ENCODE measurements around the gene CACNA1C.

CACNA1C gene

DNA sequence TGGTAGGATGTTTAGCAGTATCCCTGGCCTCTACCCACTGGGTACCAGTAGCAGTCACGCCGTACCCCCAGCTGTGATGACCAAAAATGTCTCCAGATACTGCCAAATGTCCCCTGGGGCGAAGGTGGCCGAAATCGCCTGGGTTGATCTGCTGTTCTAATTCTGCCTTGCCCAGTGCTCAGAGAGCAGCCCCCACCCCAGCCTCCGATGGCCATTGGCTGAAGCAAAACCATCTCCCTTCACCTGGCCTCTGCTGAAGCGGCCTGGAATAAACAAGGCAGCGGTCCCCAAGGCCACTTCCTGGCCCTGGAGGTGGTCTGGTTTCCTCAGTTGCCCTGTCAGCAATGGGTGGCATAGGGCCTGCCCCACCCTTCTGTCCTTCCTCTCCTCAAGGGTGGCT is 298.4 kb downstream of the CACNA1C start:
- DNase-seq = no peak

DNA sequence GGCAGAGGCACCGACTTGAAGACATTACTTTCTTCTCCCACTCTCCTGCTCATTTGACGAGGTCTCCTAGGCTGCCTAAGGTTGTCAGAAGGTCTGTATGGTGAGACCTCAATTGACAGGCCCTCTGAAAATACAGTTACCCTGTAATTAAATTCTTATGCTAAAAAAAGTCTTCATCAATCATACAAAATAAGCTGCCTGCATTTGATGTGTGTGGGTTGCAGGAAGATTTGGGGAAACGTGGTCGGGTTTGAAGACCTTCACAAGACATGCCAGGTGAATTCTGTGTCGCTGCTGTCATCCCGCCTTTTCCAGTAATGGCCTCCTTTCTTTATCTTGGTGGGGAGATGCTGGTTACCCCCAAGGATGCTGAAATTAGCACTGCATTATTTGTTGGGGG is 299.4 kb downstream of the CACNA1C start:
- DNase-seq = no peak

DNA sequence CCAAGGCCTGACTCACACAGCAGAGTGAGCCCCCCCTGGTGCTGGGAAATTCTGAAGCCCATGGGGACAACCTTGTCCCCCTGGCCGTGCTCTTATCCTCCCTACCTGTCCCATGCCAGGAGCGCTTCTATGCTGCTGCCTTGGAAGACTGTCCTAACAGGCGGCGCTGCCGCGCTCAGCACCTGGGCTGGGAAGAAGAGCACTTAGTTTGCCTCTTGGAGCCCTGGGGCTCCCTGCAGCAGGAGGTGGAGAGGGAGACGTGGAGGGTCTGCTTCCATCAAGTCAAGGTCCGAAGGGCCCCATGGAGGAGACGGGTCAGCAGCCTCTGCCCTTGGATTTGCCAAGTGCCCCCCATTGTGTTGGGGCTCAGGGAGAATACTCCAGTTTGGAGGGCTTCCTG is 300.5 kb downstream of the CACNA1C start:
- no peak for DNase-seq

DNA sequence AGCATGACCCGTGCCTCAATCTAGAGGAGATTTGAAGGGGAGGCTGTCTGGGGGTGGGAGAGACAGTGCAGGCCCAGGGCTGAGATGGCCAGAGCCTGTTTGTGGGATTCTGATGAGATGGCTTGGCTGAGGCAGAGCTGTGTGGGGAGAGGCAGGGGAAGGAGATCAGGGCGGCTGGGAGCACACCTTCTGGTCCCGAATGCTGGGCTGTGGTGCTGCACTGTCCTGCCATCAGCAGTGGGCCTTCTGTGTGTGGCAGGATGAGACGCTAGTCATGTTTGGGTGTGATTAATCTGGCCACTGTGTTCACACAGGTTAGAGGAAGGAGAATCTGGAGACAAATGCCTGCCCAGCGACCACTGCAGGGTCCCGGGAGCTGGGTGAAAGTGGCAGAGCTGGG is 300.9 kb downstream of the CACNA1C start:
- no peak for DNase-seq

DNA sequence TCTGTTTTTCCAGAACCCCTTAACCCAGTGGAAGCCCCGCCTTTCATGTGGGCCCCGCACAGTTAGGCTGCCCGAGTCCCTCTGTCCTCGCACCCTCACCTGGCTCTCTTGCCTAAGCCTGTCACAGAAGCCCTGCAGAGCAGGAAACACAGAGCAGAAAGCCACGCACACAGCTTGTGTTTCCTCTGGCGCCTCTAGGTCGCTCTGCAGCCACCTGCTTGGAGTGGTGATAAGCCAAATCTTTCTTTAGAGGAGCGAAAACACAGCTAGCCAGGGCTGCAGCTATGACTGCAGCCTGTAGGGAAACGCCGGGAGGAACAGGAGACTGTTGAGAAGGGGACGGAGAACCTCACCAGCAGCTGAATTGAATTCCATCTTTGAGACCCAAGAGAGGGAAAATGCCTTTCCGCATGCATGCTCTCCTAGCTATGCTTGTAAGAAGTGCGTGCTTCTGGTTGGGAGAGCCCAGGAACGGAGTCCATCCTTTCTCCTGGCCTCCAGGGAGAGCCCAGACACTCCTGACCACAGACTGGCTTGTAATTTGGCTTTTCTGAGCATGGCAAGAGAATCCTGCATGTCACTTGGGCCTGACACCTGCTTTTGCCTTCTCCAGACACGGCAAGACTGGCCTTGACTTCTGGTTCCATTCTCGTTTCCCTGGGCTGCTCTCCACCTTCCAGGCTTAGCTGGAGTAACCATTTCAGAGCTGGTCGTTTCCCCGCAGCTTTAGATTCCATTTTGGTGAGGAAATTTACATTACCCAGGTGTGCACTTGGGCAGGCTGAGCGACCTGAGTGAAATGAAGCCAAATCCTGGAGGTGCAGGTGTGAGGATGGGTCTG is 301.6 kb downstream of the CACNA1C start:
- no peak for DNase-seq

DNA sequence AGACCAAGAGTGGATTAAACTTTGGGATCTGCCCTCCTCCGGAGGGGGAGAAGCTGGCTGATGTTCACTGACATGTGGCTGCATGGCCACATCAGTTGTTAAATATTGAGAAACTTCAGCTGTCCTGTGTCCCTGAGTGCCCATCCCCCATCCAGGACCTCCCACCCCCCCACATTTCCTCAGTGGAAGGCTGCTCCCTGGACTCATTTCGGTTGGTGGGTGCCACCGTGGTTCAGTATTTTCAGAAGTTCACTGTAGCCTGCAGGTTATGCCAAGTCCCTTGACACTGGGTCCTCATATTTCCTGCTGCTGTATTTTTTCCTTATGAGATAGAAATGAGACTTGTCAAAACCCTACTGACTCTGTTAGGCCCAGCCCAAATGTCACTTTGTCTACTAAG is 302.4 kb downstream of the CACNA1C start:
- DNase-seq = no peak

DNA sequence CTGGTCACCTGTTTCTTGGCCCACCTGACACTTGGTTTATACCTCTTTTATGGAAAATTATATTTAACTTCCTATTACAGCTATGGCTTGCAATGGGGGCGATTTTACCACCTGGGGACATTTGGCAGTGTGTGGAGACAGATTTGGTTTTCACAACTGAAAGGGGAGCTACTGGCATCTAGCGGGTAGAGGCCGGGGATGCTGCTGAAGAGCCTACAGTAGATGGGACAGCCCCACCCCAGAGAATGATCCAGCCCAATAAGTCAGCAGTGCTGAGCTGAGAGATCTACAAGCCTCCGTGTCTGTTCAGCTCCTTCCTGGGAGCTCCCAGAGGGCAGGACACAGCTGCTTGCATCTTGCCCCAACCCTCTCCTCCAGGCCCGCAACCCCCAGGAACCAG is 302.8 kb downstream of the CACNA1C start:
- DNase-seq = no peak

DNA sequence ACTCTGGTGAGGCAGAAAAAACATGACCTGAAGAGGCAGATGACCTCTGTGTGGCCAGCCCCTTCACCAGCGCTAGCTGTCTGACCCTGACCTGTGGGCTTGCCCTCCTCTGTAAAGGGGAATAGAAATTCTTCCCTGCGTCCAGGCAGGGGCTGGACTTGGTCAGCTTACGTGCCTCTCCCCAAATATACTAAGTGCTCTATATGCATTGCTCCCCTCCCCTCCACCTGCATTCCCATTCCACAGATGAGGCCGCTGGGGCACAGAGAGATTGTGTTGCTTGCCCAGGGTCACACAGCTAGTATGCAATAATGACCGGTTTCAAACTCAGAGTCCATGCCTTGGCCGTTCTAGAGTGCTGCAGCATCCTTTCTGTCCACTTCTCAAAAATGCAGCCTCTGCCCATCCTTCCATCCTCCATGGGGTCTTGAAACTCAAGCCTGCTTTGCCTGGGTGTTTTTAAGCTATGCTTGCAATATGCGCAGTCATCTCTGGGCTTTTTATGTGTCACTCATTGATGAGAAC is 303.9 kb downstream of the CACNA1C start:
- DNase-seq = no peak

DNA sequence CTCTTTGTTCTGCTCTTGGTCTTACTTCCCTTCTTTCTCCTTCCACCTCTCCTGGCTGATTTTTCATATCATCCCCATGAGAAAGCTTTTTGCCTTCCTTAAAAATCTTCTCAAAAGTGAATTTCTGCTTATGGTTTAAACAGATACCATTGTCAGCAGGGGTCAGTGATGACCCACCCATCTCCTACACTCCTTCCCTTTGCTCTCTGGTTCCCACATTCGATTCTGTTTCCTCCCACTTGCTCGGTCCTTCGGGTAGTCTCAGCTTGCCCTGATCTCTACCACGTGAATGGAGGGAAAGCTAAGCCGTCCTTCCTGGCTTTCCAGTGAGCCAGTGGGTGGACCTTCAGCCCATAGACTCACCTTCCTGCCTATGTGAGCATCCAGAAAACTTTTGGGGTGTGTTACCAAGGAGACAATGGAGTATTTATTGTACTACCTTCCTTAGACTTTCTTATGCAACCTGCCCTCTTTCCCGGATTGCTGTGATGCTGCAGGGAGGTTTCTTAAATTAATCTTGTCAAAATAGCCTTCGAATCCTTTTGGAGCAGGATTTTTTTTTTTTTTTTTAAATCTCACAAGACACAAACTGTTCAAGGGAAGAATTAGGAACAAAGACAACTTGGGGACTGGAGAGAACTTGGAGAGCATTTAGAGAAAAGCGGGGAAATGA is 306.3 kb downstream of the CACNA1C start:
- DNase-seq = peak; percentile 40 to 41

DNA sequence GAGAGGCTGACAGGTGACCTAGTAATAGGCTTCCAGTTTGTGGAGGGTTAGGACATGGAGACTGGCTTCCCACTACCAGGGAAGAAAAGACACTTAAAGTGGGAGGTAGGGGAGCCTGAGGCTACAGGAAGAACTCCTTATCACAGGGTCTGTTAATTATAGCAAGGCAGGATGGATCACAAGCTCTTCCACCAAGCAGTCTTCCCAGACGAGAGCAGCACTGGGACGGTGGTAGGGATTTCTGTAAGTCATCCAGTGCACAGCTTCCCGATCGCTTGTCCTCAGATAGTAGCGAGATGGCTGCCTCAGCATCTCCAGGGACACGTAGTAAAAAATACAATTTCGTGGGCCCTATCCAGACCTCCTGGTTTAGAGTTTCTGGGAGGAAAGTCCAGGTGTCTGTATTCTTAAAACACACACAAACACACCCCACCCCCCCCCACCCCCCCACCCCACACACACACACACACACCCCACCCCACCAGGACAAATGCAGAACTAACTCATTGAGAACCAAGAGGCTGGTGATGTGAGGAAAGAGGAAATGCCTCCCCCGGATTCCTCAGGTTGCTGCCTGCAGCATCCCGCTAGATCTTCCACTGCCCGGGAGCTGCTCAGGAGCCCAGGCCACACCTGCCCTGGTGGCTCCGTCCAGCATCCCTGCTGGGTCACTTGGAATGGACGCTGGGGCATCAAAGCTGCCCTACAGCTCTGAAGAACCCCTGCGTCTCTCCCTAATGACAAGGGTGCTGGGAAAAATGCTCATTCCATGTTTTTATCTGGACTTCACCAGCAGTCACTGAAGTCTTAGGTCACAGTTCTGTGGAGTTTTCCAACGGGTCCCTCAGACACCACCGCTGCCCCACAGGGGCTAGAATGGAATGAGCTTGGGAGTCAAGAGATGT is 307.2 kb downstream of the CACNA1C start:
- DNase-seq = peak; percentile 51 to 64

DNA sequence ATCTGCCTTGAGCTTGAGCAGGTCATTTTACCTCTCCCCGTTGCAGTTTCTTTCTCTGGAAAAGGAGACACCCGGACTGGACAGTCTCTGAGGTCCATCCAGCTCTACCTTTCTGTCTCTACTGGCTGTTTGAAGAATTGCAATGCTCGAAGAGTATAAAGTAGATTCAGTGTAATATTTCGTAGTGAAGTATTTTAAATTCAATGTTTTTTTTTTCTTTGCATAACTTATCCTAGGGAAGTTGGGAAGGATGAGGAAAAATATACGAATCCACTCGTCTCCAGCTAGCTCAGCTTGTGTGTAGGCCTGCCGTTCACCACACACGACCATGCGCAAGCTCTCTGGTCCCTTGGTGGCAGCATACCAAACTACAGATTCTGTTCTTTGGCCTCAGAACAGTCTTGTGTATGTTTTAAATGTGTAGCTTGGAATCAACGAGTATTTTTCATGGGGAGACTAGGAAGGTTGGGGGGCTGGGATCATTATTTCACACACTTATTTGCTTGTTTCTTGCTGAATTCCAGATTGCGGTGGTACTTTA is 307.9 kb downstream of the CACNA1C start:
- DNase-seq = no peak

DNA sequence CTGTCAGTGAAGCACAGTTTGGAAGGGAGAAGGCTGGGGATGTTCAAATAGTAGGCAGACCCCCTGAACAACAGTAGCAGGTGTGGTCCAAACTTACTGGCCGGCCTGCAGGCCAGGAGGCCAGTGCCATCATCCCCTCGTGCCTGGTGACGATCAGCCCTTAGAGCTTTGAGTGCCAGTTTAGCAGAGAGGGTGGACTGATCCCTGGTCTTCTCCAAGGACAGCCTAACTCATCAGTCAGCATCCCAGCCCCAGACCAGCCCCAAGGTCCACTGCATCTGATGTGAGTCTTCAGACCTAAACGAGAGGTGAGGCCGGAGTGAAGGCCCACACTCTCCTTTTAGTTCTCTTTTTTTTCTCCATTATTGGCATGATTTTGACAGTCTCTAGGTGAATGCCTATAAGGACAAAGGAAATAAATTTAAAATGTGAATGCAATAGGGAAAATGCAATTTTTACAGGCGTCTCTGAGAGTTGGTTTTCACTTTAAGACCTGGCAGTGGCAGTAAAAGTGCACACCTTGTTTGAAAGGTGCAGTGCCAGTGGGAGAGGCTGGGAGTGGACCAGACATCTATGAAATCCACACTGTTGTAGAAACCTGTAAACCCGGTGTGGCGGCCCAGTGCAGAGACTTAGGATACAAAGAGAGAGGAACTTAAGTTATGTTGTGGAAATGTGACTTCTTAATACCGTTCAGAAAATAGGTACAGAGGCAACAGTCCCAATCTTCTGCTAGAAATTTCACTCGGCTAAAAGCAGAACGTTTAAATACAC is 311.2 kb downstream of the CACNA1C start:
- no peak for DNase-seq

DNA sequence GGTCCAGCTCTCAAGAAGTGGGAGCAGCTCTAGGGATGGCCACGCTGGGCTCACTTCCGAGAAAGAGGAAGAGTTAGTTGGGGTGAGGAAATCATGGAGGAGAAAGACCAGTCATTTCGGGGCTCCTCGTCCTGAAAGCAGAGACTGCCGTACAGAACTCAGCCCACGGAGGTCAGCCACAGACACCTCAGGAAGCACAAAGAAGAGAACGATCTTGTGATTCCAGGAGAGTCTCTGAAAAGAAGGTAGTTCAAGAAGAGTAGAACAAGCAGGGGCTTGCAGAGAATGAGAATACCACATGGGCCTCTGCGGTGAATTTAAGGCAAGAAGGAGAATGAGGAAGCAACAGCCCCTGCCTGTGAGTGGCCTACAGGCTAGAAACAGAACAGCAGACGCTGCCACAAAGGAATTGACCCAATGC is 311.9 kb downstream of the CACNA1C start:
- peak; percentile 19 to 21 for DNase-seq

DNA sequence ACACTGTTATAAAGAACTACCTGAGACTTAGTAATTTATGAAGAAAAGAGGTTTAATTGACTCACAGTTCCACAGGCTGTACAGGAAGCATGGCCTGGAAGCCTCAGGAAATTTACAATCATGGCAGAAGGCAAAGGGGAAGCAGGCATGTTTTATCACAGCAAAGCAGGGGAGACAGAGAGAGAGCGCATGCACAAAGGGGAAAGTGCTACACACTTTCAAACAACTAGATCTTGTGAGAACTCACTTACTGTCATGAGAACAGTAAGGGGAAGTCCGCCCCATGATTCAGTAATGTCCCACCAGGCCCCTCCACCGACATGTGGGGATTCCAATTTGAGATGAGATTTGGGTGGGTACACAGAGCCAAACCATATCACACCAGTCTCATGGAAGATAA is 313.9 kb downstream of the CACNA1C start:
- DNase-seq = no peak

DNA sequence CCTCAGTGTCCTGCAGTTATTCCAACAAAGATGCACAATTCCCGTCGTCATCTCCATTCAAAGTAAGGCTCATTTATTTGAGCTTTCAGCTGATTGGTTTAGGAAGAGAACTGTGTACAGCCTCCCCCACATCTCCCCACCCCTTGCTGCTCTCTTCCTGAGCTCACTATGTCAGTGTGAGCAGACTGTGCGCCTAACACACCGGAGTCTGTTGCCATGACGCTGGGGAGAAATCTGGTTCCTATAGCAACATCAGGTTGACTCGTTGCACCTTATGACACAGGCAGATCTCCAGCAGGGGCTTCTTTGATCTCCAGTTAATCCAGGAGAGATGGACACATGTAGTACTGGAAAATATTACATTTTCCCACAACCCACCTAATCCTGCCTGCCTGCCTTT is 319.4 kb downstream of the CACNA1C start:
- DNase-seq = no peak

DNA sequence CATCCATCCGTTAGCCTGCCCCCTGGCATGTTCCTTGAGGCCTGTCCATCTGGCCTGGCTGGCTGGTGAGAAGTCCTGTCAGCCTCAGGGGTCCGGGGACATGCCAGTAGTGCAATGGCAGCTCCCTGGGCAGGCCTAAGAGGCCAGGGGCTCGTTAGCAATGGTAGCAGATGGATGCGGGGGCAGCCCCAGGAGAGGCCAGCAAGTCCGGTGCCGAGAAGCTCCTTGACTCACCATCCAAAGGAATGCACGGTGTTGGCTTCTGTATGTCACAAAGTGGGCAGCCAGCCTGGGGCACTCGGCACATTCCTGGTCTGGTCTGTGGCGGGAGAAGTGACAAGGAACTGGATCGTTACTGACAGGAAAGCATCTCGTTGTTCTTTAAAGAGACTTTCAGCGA is 319.9 kb downstream of the CACNA1C start:
- DNase-seq = no peak

DNA sequence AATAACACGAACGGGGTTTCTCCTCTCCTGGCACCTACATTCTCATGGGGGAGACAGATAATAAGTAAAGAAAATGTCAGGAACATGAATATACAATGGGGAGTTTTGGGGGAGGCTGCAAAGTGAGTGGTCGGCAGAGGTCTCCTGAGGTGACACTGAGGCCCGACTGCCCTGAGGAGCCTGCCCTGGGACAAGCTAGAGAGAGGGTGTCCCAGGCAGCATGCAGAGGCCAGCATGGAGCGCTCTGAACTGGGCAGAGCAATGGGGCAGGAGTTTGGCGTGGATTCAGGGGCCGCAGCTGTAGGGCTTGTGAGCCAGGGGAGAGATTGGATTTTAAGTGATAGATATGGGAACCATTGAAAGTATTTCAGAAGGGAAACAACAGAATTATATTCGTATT is 320.5 kb downstream of the CACNA1C start:
- DNase-seq = no peak

DNA sequence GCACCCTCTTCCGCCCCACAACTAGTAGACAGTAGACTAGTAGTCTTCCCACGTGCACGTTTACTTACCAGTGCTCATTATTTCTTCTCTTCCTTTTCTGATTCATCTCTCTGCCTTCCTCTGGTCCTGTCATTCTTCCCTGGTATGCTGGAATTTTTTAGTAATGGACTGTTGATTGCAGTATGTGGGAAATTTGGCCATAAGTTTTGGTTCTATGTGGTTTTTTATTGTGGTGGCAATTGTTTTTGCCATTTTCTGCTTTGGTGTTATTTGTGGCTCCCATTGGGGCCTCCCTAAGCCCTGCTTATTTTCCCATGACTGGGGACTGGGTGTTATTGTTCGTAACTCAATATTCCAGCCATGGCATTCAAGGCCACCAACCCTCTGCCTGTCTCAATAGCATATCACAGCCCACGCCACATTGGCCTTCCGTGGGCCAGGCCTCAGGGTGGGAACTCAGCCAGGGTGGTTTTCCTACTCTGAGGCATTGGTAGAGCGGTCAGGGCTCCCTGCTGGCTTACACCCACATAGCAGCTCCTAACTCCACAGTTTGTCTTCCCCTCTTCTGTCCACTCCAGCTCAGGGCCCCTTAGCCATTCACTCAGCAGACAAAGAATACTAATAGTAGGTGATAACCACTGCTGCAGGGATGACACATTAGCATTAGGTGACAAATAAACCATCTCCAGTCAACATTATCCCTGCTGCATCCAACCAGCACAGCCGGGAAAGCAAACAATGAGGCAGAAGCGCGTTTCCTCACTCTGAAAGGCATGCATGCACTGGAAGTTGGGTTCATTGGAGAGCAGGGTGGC is 321.5 kb downstream of the CACNA1C start:
- no peak for DNase-seq

DNA sequence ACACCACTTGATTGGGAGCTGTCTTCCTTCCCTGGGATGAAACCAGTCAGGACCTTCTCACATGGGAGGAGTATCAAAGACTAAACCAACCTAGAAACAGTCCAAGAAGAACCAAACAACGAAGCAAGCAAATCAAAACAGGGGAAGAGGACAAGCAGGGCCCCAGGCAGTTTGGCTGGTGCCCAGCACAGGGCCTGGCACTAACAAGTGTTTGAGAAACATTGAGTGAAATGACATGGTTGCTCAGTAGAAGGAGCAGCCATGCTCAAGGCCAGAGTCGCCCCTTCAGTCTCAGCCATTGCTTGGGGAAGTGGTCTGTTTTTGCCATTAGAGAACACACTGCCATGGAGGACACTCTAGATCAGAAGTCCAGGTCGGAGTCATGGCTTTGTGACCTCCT is 323.1 kb downstream of the CACNA1C start:
- DNase-seq = no peak

DNA sequence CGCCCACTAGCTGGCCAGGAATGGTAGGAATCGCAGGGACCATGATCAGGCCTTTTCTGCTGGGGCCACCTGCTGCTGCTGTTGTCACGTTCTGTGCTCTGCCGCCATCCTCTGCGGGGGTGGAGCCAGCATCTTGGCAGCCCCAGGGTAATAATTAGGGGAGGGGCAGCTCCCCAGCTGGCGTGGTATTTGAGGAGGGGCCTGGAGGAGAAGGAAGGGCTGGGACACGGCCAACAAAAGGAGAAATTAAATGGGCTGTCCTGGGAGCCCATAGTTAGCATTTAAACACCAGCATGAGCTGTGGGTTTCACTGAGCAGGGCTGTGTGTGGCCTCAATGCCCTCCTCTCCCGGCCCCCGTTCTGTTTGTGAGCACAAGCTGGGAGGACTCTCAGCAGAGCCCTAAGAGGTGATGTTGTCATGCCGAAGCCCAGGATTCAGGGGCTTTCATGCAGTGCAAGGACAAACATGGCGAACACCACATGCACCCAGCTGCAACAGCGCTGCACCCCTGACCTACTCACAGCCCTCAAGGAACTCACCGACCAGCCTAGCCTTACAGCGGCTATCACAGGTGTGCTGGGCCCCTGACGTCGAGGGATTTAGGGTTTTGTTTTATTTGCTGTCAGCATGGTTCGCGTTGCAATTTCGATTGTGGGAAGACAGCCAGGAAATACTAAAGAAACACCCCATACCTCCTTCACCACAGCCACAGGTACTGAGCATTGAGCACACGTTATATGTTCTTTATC is 324.3 kb downstream of the CACNA1C start:
- no peak for DNase-seq
